ENCODE measurements around the gene GPRIN3.

GRCh38 chr4:89215736-89216135, 91.9 kb downstream of the GPRIN3 start:
- no peak for TF ChIP-seq CTCF (IDR thresholded peaks at IDR 0.05)
- TF ChIP-seq EP300 (IDR thresholded peaks at IDR 0.05), result no peak
- no peak for TF ChIP-seq POLR2AphosphoS5 (IDR thresholded peaks at IDR 0.05)
